HepG2 (cell line): ENCODE results near the gene FLAD1. TPM values are rescaled to one million over a fixed set of nuclear protein-coding genes. Genes with fewer than 3 reads are reported as not detected.
A peak's percentile ranks its signal among the peaks of the same experiment; 100 is the strongest.

ENCODE experiments used
- CREB3 ChIP-seq: sonication (generic); formaldehyde crosslinking; IDR thresholded peaks from 2 replicates; pipeline ENCODE4 v1.5.0; 2020; ENCODE audit warnings: missing genetic modification reagents
- DBP ChIP-seq: sonication (generic); formaldehyde crosslinking; IDR thresholded peaks from 2 replicates; pipeline ENCODE4 v1.4.0; 2020; ENCODE audit warnings: missing genetic modification reagents; ENCODE audit errors: not compliant biosample characterization
- GMEB2 ChIP-seq: IDR thresholded peaks from 2 replicates; pipeline ENCODE4 v1.6.1; 2016; ENCODE audit warnings: missing biosample characterization, missing genetic modification reagents, low read depth
- HIC2 ChIP-seq: sonication (generic); formaldehyde crosslinking; IDR thresholded peaks from 2 replicates; pipeline ENCODE4 v1.9.0; 2022; ENCODE audit warnings: low read depth, missing genetic modification reagents
- HNF1A ChIP-seq, 2 experiments: sonication (generic) in 1 of 2; formaldehyde crosslinking in 1 of 2; IDR thresholded peaks; 2 replicates each; pipeline versions ENCODE4 v1.4.0 to v1.6.1; 2016 to 2020; ENCODE audit warnings: borderline replicate concordance in 1 of 2, low read depth in 1 of 2, mild to moderate bottlenecking in 1 of 2, missing genetic modification reagents in 1 of 2
- JUND ChIP-seq: sonication (generic); formaldehyde crosslinking; IDR thresholded peaks from 2 replicates; pipeline ENCODE4 v1.8.0; 2022; ENCODE audit warnings: mild to moderate bottlenecking, missing genetic modification reagents
- NCOR1 ChIP-seq: fragments of 200-600 bp; sonication (generic); IDR thresholded peaks from 2 replicates; pipeline ENCODE4 v1.7.0; 2017; ENCODE audit warnings: antibody characterized with exemption, low read length, borderline replicate concordance
- NFE2L1 ChIP-seq: sonication (generic); formaldehyde crosslinking; IDR thresholded peaks from 2 replicates; pipeline ENCODE4 v1.4.0; 2020; ENCODE audit warnings: missing genetic modification reagents, mild to moderate bottlenecking, borderline replicate concordance
- NR2F6 ChIP-seq, 2 experiments: IDR thresholded peaks; 2 replicates each; pipeline ENCODE4 v1.6.1; 2016; ENCODE audit warnings: antibody characterized with exemption in 1 of 2, mild to moderate bottlenecking in 1 of 2
- TCF7 ChIP-seq: sonication (generic); IDR thresholded peaks from 2 replicates; pipeline ENCODE4 v1.6.1; 2016; ENCODE audit warnings: antibody characterized with exemption, low read depth
- ZBTB20 ChIP-seq: sonication (generic); formaldehyde crosslinking; IDR thresholded peaks from 2 replicates; pipeline ENCODE4 v1.8.1; 2023; ENCODE audit warnings: missing genetic modification reagents, low read depth, mild to moderate bottlenecking, borderline replicate concordance
- ZBTB44 ChIP-seq: sonication (generic); formaldehyde crosslinking; IDR thresholded peaks from 2 replicates; pipeline ENCODE4 v1.4.0; 2020; ENCODE audit warnings: missing genetic modification reagents
- ZMAT3 ChIP-seq: sonication (generic); formaldehyde crosslinking; conservative IDR thresholded peaks from 2 replicates; pipeline ENCODE4 v1.7.0; 2021; ENCODE audit warnings: missing genetic modification reagents
- ZNF577 ChIP-seq: sonication (generic); formaldehyde crosslinking; IDR thresholded peaks from 2 replicates; pipeline ENCODE4 v1.4.0; 2020; ENCODE audit warnings: mild to moderate bottlenecking, low read depth, missing genetic modification reagents, borderline replicate concordance
- ZNF615 ChIP-seq: sonication (generic); formaldehyde crosslinking; IDR thresholded peaks from 2 replicates; pipeline ENCODE4 v1.5.0; 2020; ENCODE audit warnings: mild to moderate bottlenecking, missing genetic modification reagents, borderline replicate concordance
- polyA plus RNA-seq, 8 experiments: library from polyadenylated mRNA; depleted of rRNA in 3 of 8; stranded (reverse) in 7 of 8; unstranded in 1 of 8; fragments of >200 nt; fragmentation: Illumina TruSeq in 4 of 8; extraction: Trizol in 4 of 8; gene quantifications; 2 replicates each; pipeline versions ENCODE4 v1.2.1 to v1.2.3, GENCODE V29; 2011 to 2016; ENCODE audit warnings: low read depth in 4 of 8, missing spikeins in 1 of 8, mixed read lengths in 1 of 8; ENCODE audit not compliant: insufficient read depth in 1 of 8
- total RNA-seq, 5 experiments: library from RNA; depleted of rRNA; stranded (reverse); fragments of >200 nt; fragmentation: Illumina TruSeq; extraction: Trizol; gene quantifications; 2 replicates each; pipeline ENCODE4 v1.2.3, GENCODE V29; 2016; ENCODE audit warnings: low read depth in 1 of 5

The FLAD1 gene
- total and polyA plus RNA-seq, 2 of the 13 experiments (the other 11 are each of a cell fraction or from before 2014, with no cell fraction given): 25.9 to 32.8 TPM

GRCh38 chr1:154944401-154945159 lies 38.6 kb upstream of the FLAD1 start (continued):
- TF ChIP-seq GMEB2 (no peak), ZBTB20 (CRISPR knock-in tag) (peak; percentile 36; the same call in 1 of the 2 replicates), NFE2L1 (CRISPR knock-in tag) (no peak), DBP (CRISPR knock-in tag) (no peak), HIC2 (CRISPR knock-in tag) (peak; percentile 56; the same call in 1 of the 2 replicates), ZMAT3 (CRISPR knock-in tag) (peak; percentile 69; the same call in 1 of the 2 replicates), ZBTB44 (CRISPR knock-in tag) (no peak), NCOR1 (peak; percentile 54; the same call in 1 of the 2 replicates), JUND (no peak), HNF1A (IDR thresholded peaks at IDR 0.05; ENCODE audit: low read depth) (no peak), HNF1A (CRISPR knock-in tag; IDR thresholded peaks at IDR 0.05; ENCODE audit: borderline replicate concordance) (no peak), ZNF615 (CRISPR knock-in tag) (no peak), TCF7 (no peak), NR2F6 (IDR thresholded peaks at IDR 0.05) (peak; percentile 73), NR2F6 (CRISPR knock-in tag; IDR thresholded peaks at IDR 0.05) (peak; percentile 90), ZNF577 (no peak), CREB3 (CRISPR knock-in tag) (no peak)
